ENCODE measurements around the gene KDM1B.

The KDM1B gene

DNA sequence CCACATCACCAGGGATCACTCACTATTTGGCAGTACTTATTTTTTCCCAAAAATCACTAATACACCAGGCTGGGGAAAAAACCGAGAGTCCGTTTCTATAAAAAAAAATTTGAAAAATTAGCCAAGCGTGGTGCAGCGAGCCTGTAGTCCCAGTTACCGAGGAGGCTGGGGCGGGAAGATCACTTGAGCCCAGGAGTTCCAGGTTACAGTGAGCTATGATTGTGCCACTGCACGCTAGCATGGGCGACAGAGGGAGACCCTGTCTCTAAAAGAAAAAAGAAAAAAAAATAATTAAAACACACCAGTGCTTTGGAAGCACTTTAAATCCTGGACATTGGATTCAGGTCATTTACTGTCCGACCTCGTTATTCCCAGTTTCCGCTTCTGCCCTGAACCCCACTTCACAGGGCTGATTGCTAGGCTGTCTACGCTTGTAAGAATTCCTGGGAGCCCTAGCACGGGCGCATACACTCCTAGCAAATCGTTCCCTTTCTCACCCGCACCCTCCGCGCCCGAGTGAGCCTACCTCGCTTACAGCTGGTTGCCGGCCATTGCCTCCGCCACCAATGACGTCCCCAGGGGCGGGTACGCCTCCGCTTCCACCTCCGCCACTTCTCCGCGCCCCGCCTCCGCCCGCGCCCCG, 594 bp upstream of the KDM1B start, which contains the start of gene TPMT:
TSS of gene TPMT (minus strand) at position 571 of the 643 bp plus-strand sequence. CDS start 5,950 bp downstream, outside the sequence.
- DNase-seq (ENCODE audit: low spot score) (no peak), ATAC-seq (ENCODE audit: low read depth) (peak; percentile 65)
- H3K4me3 ChIP-seq (ENCODE audit: severe bottlenecking) = peak within 1 kb of the TSS; percentile 99
- no peaks in the 10 kb centered on the region for H3K36me3 ChIP-seq (ENCODE audit: low read depth)
- no peaks in the 10 kb centered on the region for H3K9me3 ChIP-seq (ENCODE audit: severe bottlenecking)
- peaks cover 4% of the 10 kb centered on the region for H3K4me1 ChIP-seq (ENCODE audit: insufficient read depth, poor library complexity, severe bottlenecking)
- TF ChIP-seq, protein P1, sequence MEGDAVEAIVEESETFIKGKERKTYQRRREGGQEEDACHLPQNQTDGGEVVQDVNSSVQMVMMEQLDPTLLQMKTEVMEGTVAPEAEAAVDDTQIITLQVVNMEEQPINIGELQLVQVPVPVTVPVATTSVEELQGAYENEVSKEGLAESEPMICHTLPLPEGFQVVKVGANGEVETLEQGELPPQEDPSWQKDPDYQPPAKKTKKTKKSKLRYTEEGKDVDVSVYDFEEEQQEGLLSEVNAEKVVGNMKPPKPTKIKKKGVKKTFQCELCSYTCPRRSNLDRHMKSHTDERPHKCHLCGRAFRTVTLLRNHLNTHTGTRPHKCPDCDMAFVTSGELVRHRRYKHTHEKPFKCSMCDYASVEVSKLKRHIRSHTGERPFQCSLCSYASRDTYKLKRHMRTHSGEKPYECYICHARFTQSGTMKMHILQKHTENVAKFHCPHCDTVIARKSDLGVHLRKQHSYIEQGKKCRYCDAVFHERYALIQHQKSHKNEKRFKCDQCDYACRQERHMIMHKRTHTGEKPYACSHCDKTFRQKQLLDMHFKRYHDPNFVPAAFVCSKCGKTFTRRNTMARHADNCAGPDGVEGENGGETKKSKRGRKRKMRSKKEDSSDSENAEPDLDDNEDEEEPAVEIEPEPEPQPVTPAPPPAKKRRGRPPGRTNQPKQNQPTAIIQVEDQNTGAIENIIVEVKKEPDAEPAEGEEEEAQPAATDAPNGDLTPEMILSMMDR (IDR thresholded peaks at IDR 0.05; ENCODE audit: poor library complexity, severe bottlenecking) = no peak
- no peaks in the 10 kb centered on the region for H3K27me3 ChIP-seq (ENCODE audit: insufficient read depth, poor library complexity, severe bottlenecking)
- H3K27ac ChIP-seq (ENCODE audit: poor library complexity, severe bottlenecking) = peak within 1 kb of the TSS; percentile 49

DNA sequence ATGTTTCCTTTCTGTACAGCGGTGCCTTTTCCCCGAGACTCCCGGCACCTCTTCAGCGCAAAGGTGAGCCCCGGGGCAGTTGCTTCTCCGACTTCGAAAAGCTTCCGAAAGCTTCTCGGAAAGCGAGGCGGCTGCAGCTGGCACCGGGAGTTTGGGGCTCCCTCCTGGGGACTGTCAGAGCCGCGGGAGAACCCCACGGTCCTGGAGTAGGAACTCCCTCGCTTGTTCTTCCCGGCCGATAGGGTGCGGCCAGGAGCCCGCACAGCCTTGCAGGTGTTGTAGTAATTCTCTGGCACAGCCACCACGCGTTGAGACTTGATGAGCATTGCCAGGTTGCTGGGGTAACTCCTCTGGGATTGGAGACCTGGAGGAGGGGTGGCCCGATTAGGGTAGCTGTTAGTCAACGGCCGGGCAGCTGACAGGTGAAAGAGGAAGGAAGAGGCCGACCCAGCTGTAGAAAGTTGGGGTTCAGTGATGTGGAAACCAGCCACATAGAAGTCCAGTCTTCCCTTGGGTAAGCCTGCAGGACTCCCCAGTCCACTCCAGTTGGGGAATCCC, 721 bp downstream of the KDM1B start:
- TF ChIP-seq, protein P1 (IDR thresholded peaks at IDR 0.05; ENCODE audit: poor library complexity, severe bottlenecking) = peak; percentile 59
- peaks cover 1% of the 10 kb centered on the region; the same call in 1 of the 2 replicates for H3K36me3 ChIP-seq (ENCODE audit: low read depth)
- DNase-seq (ENCODE audit: low spot score) (peak; percentile 87), ATAC-seq (ENCODE audit: low read depth) (peak; percentile 69)
- H3K27ac ChIP-seq (ENCODE audit: poor library complexity, severe bottlenecking) = peak overlapping the region; percentile 49
- H3K27me3 ChIP-seq (ENCODE audit: insufficient read depth, poor library complexity, severe bottlenecking) = no peaks in the 10 kb centered on the region
- peak overlapping the region; percentile 99 for H3K4me3 ChIP-seq (ENCODE audit: severe bottlenecking)
- H3K4me1 ChIP-seq (ENCODE audit: insufficient read depth, poor library complexity, severe bottlenecking) = peaks cover 4% of the 10 kb centered on the region
- H3K9me3 ChIP-seq (ENCODE audit: severe bottlenecking) = no peaks in the 10 kb centered on the region

DNA sequence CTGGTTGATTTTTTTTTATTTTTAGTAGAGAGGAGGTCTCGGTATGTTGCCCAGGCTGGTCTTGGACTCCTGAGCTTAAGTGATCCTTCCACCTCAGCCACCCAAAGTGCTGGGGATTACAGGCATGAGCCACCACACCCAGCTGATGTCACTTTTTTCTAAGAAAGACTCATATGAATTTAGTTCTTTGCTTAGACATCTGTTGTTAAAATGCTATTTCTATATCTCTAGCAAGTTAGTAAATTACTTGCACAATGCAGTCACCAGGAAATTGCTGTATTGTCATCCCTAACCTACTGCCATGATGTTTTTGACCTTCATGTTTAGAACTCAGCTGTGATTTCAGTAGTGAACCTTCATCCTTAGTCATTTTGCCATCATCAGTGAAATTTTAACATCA, 5.7 kb downstream of the KDM1B start:
- H3K9me3 ChIP-seq (ENCODE audit: severe bottlenecking) = no peaks in the 10 kb centered on the region
- no peak overlapping the region for H3K27ac ChIP-seq (ENCODE audit: poor library complexity, severe bottlenecking)
- ATAC-seq (ENCODE audit: low read depth) = no peak
- TF ChIP-seq, protein P1 (IDR thresholded peaks at IDR 0.05; ENCODE audit: poor library complexity, severe bottlenecking) = no peak
- no peak for DNase-seq (ENCODE audit: low spot score)
- no peaks in the 10 kb centered on the region for H3K27me3 ChIP-seq (ENCODE audit: insufficient read depth, poor library complexity, severe bottlenecking)
- peaks cover 1% of the 10 kb centered on the region for H3K4me1 ChIP-seq (ENCODE audit: insufficient read depth, poor library complexity, severe bottlenecking)
- peaks cover 18% of the 10 kb centered on the region for H3K36me3 ChIP-seq (ENCODE audit: low read depth)
- H3K4me3 ChIP-seq (ENCODE audit: severe bottlenecking) = no peak overlapping the region

- peaks cover 21% of the 10 kb centered on the region for H3K36me3 ChIP-seq (ENCODE audit: low read depth)
- ATAC-seq (ENCODE audit: low read depth) (0 out of 3 replicates have a peak, but pooled peaks have one; percentile 33), DNase-seq (ENCODE audit: low spot score) (no peak)
- H3K9me3 ChIP-seq (ENCODE audit: severe bottlenecking) = no peaks in the 10 kb centered on the region
- H3K4me1 ChIP-seq (ENCODE audit: insufficient read depth, poor library complexity, severe bottlenecking) = peaks cover 6% of the 10 kb centered on the region
- no peaks in the 10 kb centered on the region for H3K27me3 ChIP-seq (ENCODE audit: insufficient read depth, poor library complexity, severe bottlenecking)
- no peak overlapping the region for H3K4me3 ChIP-seq (ENCODE audit: severe bottlenecking)
- H3K27ac ChIP-seq (ENCODE audit: poor library complexity, severe bottlenecking) = no peak overlapping the region
- TF ChIP-seq, protein P1 (IDR thresholded peaks at IDR 0.05; ENCODE audit: poor library complexity, severe bottlenecking) = no peak
These were observed 6.2 kb downstream of the KDM1B start for GRCh38 chr6:18161431-18161830.

GRCh38 chr6:18162401-18162800, 7.2 kb downstream of the KDM1B start:
- Histone ChIP-seq H3K9me3 (ENCODE audit: severe bottlenecking) (no peaks in the 10 kb centered on the region), H3K4me1 (ENCODE audit: insufficient read depth, poor library complexity, severe bottlenecking) (peaks cover 9% of the 10 kb centered on the region), H3K27me3 (ENCODE audit: insufficient read depth, poor library complexity, severe bottlenecking) (no peaks in the 10 kb centered on the region), H3K4me3 (ENCODE audit: severe bottlenecking) (no peak overlapping the region), H3K36me3 (ENCODE audit: low read depth) (peaks cover 30% of the 10 kb centered on the region), H3K27ac (ENCODE audit: poor library complexity, severe bottlenecking) (no peak overlapping the region)
- TF ChIP-seq, protein P1 (IDR thresholded peaks at IDR 0.05; ENCODE audit: poor library complexity, severe bottlenecking) = no peak
- DNase-seq (ENCODE audit: low spot score) = no peak
- no peak for ATAC-seq (ENCODE audit: low read depth)

Measured in RWPE2 (cell line).